ENCODE measurements around the gene FILIP1L. TPM values are rescaled to one million over a fixed set of nuclear protein-coding genes. Genes with fewer than 3 reads are reported as not detected.

FILIP1L gene
- total RNA-seq, 1 donor = 213 TPM

DNA sequence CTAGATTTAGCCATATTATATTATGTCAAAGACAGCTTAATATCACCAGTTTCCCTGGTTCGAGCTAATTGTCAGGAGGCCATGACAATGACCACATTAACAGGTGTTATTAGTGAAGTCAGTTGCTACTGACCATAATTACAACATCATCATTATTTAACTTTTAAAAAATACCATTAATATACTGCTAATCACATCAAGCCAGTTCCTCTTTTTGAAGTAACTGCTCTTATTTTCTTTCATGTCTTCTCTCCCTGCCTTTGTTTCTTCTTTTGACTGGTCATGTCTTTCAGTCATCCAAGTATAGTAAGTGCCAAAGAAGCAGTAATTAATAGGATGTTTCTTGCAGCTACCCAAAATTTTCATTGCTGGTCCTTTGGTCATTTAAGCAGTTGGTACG is 235.0 kb downstream of the FILIP1L start:
- H3K4me3 ChIP-seq (ENCODE audit: low read depth, low read length) = no peak overlapping the region
- TF ChIP-seq, protein P1, sequence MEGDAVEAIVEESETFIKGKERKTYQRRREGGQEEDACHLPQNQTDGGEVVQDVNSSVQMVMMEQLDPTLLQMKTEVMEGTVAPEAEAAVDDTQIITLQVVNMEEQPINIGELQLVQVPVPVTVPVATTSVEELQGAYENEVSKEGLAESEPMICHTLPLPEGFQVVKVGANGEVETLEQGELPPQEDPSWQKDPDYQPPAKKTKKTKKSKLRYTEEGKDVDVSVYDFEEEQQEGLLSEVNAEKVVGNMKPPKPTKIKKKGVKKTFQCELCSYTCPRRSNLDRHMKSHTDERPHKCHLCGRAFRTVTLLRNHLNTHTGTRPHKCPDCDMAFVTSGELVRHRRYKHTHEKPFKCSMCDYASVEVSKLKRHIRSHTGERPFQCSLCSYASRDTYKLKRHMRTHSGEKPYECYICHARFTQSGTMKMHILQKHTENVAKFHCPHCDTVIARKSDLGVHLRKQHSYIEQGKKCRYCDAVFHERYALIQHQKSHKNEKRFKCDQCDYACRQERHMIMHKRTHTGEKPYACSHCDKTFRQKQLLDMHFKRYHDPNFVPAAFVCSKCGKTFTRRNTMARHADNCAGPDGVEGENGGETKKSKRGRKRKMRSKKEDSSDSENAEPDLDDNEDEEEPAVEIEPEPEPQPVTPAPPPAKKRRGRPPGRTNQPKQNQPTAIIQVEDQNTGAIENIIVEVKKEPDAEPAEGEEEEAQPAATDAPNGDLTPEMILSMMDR (IDR thresholded peaks at IDR 0.05; ENCODE audit: insufficient read depth, low read depth, low read length) = no peak
- no peak for DNase-seq (ENCODE audit: low read depth)

DNA sequence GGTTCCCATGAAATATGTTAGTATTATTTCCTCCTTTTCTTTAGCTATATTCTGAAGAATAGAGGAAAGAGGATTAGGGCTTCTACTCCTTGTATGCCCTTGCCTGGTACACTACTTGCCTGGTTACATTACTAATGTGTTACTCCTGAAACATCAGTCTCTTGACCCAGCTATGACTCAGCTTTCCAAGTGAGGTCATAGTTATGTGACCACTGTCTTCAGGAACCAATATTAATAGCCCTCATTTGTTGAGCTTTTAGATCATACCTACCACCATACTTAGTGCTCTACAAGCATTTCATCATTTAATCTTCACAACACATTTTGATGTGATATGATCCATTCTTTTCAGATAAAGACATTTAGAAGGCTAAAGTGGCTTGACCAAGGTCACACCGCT is 236.3 kb downstream of the FILIP1L start:
- DNase-seq (ENCODE audit: low read depth) = peak; percentile 69
- TF ChIP-seq, protein P1 (IDR thresholded peaks at IDR 0.05; ENCODE audit: insufficient read depth, low read depth, low read length) = no peak
- H3K4me3 ChIP-seq (ENCODE audit: low read depth, low read length) = no peak overlapping the region

DNA sequence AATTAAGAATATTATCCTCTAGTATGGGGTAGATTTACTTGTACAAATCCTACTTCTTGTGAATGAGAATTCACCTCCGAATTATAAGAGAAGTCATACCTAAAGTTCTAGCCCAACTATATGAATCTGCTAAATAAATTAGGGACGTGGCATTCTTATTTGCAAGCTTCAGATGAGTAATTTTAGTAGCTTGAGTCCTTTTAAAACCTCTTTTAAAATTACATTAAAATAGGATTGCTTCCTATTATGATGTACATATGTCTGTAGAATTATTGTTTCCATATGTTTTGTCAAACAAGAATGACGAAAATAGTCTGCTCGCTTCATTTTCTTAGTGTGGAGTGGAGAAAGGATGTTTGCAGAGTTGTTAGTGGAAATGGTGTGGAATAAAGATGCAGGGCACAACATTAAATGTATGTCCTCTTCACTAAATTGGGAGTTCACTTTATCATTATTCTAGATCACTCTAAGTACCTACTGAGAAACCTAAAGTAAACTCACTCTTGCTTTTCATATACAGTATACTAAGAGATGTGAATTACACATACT is 237.2 kb downstream of the FILIP1L start:
- DNase-seq (ENCODE audit: low read depth) = no peak
- peak overlapping the region; percentile 96 for H3K4me3 ChIP-seq (ENCODE audit: low read depth, low read length)
- TF ChIP-seq, protein P1 (IDR thresholded peaks at IDR 0.05; ENCODE audit: insufficient read depth, low read depth, low read length) = no peak

DNA sequence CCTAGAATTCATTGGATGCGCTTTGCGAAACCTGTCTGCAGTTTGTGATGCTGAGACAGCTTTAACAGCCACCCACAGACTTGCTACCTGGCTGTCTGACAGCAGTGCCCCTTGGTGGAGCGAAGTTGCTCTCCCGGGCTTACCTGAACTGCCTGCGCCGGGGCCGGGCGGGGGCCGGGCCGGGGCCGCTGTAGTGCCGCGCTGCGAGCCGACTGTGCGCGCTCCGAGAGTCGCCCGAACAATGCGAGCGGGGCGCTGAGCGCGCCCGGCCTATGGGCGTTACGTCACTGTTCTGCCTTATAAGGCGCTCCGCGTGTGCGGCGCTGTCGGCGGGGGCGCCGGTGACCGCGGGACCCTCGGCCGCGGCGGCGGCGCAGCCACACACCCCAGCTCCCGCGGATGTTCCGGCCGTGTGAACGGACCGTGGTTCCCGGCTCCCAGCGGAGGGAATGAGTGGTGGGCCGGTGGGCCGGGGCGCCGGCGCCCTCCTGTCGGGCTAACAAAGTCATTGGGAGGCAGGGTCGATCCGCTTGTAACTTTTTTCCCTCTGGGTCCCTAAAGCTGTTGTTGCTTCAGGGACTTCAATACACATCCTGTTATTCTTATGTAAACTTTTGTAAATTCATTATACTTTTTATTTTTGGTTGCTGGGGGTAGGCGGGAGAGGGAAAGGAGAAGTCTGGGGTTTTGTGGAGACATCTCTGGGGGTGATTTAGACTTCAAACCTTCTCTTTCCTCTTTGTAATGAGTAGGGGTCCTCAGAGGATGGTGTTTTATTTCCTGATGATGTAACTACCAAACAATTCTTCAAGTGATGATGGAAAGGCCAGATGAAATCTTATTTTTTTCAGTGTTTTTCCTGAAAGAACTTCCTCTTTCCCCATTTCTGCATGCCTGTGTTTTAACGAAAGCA is 238.1 kb downstream of the FILIP1L start:
- TF ChIP-seq, protein P1 (IDR thresholded peaks at IDR 0.05; ENCODE audit: insufficient read depth, low read depth, low read length) = no peak
- DNase-seq (ENCODE audit: low read depth) = peak; percentile 83
- peak overlapping the region; percentile 96 for H3K4me3 ChIP-seq (ENCODE audit: low read depth, low read length)

DNA sequence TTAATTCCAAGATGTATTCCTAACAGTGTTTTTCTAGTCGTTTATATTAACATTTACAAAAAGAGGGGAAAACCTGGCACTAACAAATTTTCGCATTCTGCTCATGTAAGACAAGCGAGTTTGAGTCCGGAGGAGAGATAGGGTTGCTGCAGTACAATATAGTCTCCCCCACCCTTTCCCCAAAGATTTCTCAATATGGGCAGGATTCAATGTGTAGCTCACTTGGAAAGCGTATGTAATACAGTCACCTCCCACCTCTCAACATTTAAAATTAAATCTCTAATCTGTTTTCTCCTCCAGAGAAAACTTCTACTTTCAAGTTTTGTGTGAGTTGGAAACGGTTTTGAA is 238.7 kb downstream of the FILIP1L start:
- peak; percentile 80 for DNase-seq (ENCODE audit: low read depth)
- TF ChIP-seq, protein P1 (IDR thresholded peaks at IDR 0.05; ENCODE audit: insufficient read depth, low read depth, low read length) = no peak

DNA sequence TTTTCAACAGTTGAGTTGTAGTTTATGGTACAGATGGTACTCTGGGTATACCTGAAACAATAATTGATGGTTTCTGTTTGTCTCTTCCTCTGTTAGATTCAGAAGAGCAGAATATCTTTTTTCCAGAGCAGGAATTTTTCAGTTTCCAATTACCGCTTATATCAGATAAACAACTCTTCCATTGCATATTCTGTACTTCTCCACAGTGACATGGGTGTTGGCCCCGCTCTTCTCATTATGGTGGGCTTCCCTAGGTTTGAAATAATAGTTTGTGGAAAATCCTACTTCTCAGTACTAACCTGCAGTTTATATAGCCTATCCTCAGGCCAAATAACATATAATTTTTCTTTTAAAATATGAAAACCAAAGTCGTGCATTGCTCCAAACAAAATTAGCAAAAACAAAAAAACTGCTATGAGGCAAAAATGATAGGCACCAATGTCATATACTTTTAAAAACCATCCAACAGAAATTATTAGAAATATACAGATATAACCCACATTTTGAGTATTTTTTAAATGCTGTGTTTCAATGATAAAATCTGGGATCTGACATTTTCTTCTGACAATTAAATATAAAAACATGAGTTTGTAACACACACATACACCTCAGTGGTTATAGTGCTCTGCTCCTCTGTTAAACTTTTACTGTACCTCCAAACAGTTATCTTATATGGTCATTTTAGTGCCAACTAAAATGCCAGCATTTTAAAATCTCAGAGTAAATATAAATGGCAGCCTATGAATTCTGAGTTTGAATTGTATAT is 239.9 kb downstream of the FILIP1L start:
- H3K4me3 ChIP-seq (ENCODE audit: low read depth, low read length) = peak overlapping the region; percentile 96
- TF ChIP-seq, protein P1 (IDR thresholded peaks at IDR 0.05; ENCODE audit: insufficient read depth, low read depth, low read length) = no peak
- no peak for DNase-seq (ENCODE audit: low read depth)

More for the DNA sequence above, 238.7 kb downstream of the FILIP1L start:
- peak overlapping the region; percentile 96 for H3K4me3 ChIP-seq (ENCODE audit: low read depth, low read length)
